Endothelial cell of umbilical vein (primary cell): ENCODE data around the gene TF. TPM values are rescaled to one million over a fixed set of nuclear protein-coding genes. Genes with fewer than 3 reads are reported as not detected.

ENCODE experiments used
- BruUV-seq: library from RNA; stranded (reverse); fragments of 400-500 nt; replicated peaks from 2 replicates; lab custom pipeline; 2021; lab: Mats Ljungman, UMichigan
- CTCF ChIA-PET: fragments of 300-600, 350-600 bp; sonication (Branson Sonifier 250); formaldehyde crosslinking; loops from one replicate; lab custom pipeline; 2021; ENCODE audit warnings: antibody characterized with exemption, inconsistent platforms; lab: Charles Lee
- POLR2A ChIA-PET: fragments of 300-600, 350-600 bp; sonication (Branson Sonifier 250); formaldehyde crosslinking; loops from one replicate; lab custom pipeline; 2021; ENCODE audit warnings: antibody characterized with exemption, inconsistent platforms; lab: Charles Lee
- DNase-seq: peaks from one replicate; pipeline ENCODE4 v3.0.0-alpha.2; 2011; ENCODE audit warnings: low read depth, low spot score
- FAIRE-seq: peaks from 2 replicates; lab custom pipeline; 2011; peaks lifted over from hg19 to GRCh38; lab: Jason Lieb, UNC
- H2AFZ ChIP-seq: 2 replicates; pipeline ENCODE4 v1.6.0; 2012; ENCODE audit warnings: low read depth, low read length, control low read depth, inconsistent platforms
- H3K27ac ChIP-seq: 2 replicates; pipeline ENCODE4 v1.5.1; 2011; ENCODE audit warnings: low read depth, mild to moderate bottlenecking, control low read depth, low read length, moderate library complexity; ENCODE audit not compliant: insufficient read depth
- H3K27me3 ChIP-seq, 2 experiments: 2 replicates each; pipeline versions ENCODE4 v1.6.0 to v1.6.1; 2011; ENCODE audit warnings: low read length in 2 of 2, mixed read lengths in 1 of 2; ENCODE audit not compliant: control insufficient read depth in 2 of 2, insufficient read depth in 2 of 2
- H3K36me3 ChIP-seq, 2 experiments: 2 replicates in 1 of 2; 3 replicates in 1 of 2; pipeline ENCODE4 v1.5.1; 2011; ENCODE audit warnings: low read length in 2 of 2, mild to moderate bottlenecking in 1 of 2, moderate library complexity in 1 of 2; ENCODE audit not compliant: control insufficient read depth in 2 of 2, insufficient read depth in 2 of 2; ENCODE audit errors: extremely low read depth in 1 of 2
- H3K4me1 ChIP-seq: 3 replicates; pipeline ENCODE4 v1.5.1; 2011; ENCODE audit warnings: mild to moderate bottlenecking, low read length; ENCODE audit not compliant: control insufficient read depth, insufficient read depth; ENCODE audit errors: extremely low read depth
- H3K4me2 ChIP-seq: 2 replicates; pipeline ENCODE4 v1.6.1; 2011; ENCODE audit warnings: low read length, control low read depth, mixed read lengths; ENCODE audit not compliant: insufficient read depth
- H3K4me3 ChIP-seq, 3 experiments: fragments of 200-600 bp in 1 of 3; sonication (generic), shearing (Covaris generic) in 1 of 3; replicated peaks in 1 of 3; 2 replicates each; pipeline ENCODE4 v1.5.1; 2011 to 2016; ENCODE audit warnings: control low read depth in 3 of 3, low read length in 3 of 3, mild to moderate bottlenecking in 2 of 3, inconsistent platforms in 1 of 3, low read depth in 1 of 3, moderate library complexity in 1 of 3; ENCODE audit not compliant: insufficient read depth in 1 of 3
- H3K79me2 ChIP-seq: 2 replicates; pipeline ENCODE4 v1.6.0; 2012; ENCODE audit warnings: low read length, inconsistent platforms; ENCODE audit not compliant: control insufficient read depth, insufficient read depth
- H3K9ac ChIP-seq: replicated peaks from 2 replicates; pipeline ENCODE3; 2011; ENCODE audit warnings: low read length, control low read depth; ENCODE audit not compliant: insufficient read depth; ENCODE audit errors: extremely low read depth
- H3K9me1 ChIP-seq: replicated peaks from 3 replicates; pipeline ENCODE4 v1.6.0; 2011; ENCODE audit warnings: mild to moderate bottlenecking, low read length; ENCODE audit not compliant: control insufficient read depth, insufficient read depth; ENCODE audit errors: extremely low read depth
- H3K9me3 ChIP-seq: replicated peaks from 2 replicates; pipeline ENCODE4 v1.5.1; 2012; ENCODE audit warnings: low read length, inconsistent platforms; ENCODE audit not compliant: control insufficient read depth, insufficient read depth
- H4K20me1 ChIP-seq: replicated peaks from 2 replicates; pipeline ENCODE3; 2011; ENCODE audit warnings: mild to moderate bottlenecking, low read length; ENCODE audit not compliant: control insufficient read depth, insufficient read depth; ENCODE audit errors: extremely low read depth
- EZH2 ChIP-seq: IDR thresholded peaks from 2 replicates; pipeline ENCODE4 v1.6.1; 2012; ENCODE audit warnings: borderline replicate concordance, low read depth, mild to moderate bottlenecking, moderate library complexity, low read length, inconsistent platforms; ENCODE audit not compliant: severe bottlenecking
- FOS ChIP-seq: IDR thresholded peaks from 2 replicates; pipeline ENCODE4 v1.6.1; 2011; ENCODE audit warnings: mild to moderate bottlenecking, low read length, moderate library complexity, borderline replicate concordance; ENCODE audit not compliant: insufficient read depth
- GATA2 ChIP-seq: IDR thresholded peaks from 2 replicates; pipeline ENCODE4 v1.7.0; 2011; ENCODE audit warnings: low read depth, mild to moderate bottlenecking, moderate library complexity, mixed read lengths, low read length; ENCODE audit not compliant: insufficient read length, insufficient read depth
- JUN ChIP-seq: IDR thresholded peaks from 2 replicates; pipeline ENCODE4 v1.6.1; 2011; ENCODE audit warnings: borderline replicate concordance, low read depth; ENCODE audit not compliant: insufficient read length, insufficient read depth
- MYC ChIP-seq: IDR thresholded peaks from one replicate; pipeline ENCODE4 v1.6.1; 2011; ENCODE audit warnings: mild to moderate bottlenecking, low read depth, low read length
- POLR2A ChIP-seq: IDR thresholded peaks from 2 replicates; pipeline ENCODE4 v1.6.1; 2012; ENCODE audit warnings: low read depth, mild to moderate bottlenecking, control low read depth, low read length
- POLR2AphosphoS5 ChIP-seq: IDR thresholded peaks from 2 replicates; pipeline ENCODE4 v1.6.1; 2012; ENCODE audit warnings: low read depth, mild to moderate bottlenecking, control low read depth, low read length, moderate library complexity; ENCODE audit not compliant: insufficient read depth
- dilution Hi-C: fragments of 300-500 bp; cut with MboI; formaldehyde crosslinking; loops from one replicate; pipeline ENCODE4 v1.15.0; 2019; ENCODE audit warnings: low sequenced_read_pairs; ENCODE audit not compliant: extremely low pct_ligation_motif_present
- intact Hi-C: fragments of 100-400 bp; cut with micrococcal nuclease; formaldehyde crosslinking; loops from one replicate; pipeline ENCODE4 v1.10.0; 2022
- polyA plus RNA-seq, 4 experiments: library from polyadenylated mRNA; depleted of rRNA in 3 of 4; stranded (reverse) in 3 of 4; unstranded in 1 of 4; fragments of >200 nt; gene quantifications; 2 replicates each; pipeline versions ENCODE4 v1.2.1 to v1.2.3, GENCODE V29; 2011 to 2012; ENCODE audit warnings: missing spikeins in 1 of 4
- total RNA-seq: library from RNA; stranded (reverse); gene quantifications from 2 replicates; pipeline ENCODE4 v1.2.3, GENCODE V29; 2021
- TF ChIP-seq, protein P1 (sequence below): IDR thresholded peaks from 2 replicates; pipeline ENCODE4 v1.6.1; 2011; ENCODE audit not compliant: insufficient read depth, insufficient read length

TF gene
- total and polyA plus RNA-seq, 2 donors (not counting 3 experiments of a cell fraction or from before 2014, with no cell fraction given) = 0.32 to 0.69 TPM

DNA sequence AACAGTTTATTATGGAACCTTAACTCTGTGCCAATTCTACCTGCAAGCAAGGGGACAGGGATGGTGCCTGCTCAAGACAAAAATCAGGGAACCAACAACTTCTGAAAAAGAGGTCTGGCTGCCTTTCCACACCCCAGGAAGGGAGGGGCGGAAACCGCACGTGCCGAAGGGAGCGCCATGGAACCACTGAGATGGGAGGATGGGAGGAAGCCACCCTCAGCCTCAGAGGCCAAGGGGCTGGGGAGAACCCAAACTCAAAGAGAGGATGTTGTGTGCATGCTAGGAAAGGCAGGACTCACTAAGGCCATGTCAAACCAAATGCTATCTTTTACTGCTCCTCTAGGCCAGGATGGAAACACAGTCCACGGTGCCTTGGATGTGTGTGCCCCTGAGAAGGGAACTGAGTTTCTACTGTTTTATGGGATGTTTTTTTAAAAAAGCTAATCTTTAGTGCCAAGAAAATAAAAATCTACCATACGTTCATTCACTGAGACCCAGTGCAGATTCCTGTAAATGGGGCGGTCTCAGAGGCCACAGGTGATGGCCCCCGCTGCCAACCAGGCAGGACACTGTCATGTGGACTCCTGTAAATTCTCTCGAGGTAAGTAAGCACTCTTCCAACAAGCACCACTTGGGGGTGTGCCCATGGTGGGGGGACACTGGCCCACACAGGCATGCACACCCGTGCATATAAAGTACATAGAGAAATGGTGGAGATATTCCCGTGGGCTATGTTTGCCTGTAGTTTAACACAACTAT, 80.0 kb downstream of the TF start:
- Histone ChIP-seq H3K9me3 (no peaks in the 10 kb centered on the region), H3K79me2 (no peaks in the 10 kb centered on the region), H3K27me3 (no peaks in the 10 kb centered on the region), H2AFZ (no peak overlapping the region), H3K9ac (no peak overlapping the region), H3K4me2 (no peak overlapping the region), H4K20me1 (no peaks in the 10 kb centered on the region), H3K4me1 (no peaks in the 10 kb centered on the region), H3K9me1 (no peaks in the 10 kb centered on the region), H3K4me3 (no peak overlapping the region), H3K27ac (no peak overlapping the region), H3K36me3 (peaks cover 0 to 7% of the 10 kb centered on the region in 2 experiments)
- no peak for TF ChIP-seq POLR2A
- TF ChIP-seq, protein P1, sequence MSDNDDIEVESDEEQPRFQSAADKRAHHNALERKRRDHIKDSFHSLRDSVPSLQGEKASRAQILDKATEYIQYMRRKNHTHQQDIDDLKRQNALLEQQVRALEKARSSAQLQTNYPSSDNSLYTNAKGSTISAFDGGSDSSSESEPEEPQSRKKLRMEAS = no peak
- TF ChIP-seq MYC = no peak
- TF ChIP-seq GATA2 = no peak
- no peak for TF ChIP-seq FOS
- FAIRE-seq (no peak), DNase-seq (no peak)
- intact Hi-C loops (no loop called here), dilution Hi-C loops (no loop called here)
- no TSS peak for BruUV-seq
- ChIA-PET POLR2A (interaction anchor here (0.6 kb wide), 1 partner anchor 390 kb away, joined by 3 read pairs; no protein-coding TSS in a partner anchor), CTCF (no interaction called here)

DNA sequence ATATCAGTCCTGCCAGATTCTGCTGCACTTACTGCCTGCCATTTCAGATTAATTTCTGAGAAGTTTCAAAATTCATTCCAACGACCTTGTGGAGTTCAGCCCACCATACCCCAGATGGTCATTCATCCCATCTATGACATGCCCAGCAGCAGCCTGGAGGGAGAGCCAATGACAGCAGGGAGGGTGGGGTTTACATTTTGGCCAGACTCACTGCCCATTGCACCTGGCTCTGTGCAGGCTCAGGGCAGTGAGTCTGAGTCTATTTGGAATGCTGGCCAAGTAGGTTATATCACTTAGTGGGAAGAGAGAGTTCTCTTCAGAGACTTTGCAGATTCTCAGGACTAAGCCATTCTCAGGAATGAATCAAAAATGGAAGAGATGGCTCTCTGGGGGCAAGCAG, 80.9 kb downstream of the TF start:
- dilution Hi-C loops = no loop called here
- CTCF ChIA-PET = interaction anchor here (1.5 kb wide), 1 partner anchor 385 kb away, joined by 5 read pairs; no protein-coding TSS in a partner anchor
- no peak for FAIRE-seq

More for the DNA sequence above, 80.9 kb downstream of the TF start:
- Histone ChIP-seq H3K27ac (no peak overlapping the region), H3K9me1 (no peaks in the 10 kb centered on the region), H3K4me2 (no peak overlapping the region), H4K20me1 (no peaks in the 10 kb centered on the region), H3K36me3 (peaks cover 0 to 3% of the 10 kb centered on the region in 2 experiments), H3K4me3 (no peak overlapping the region), H2AFZ (no peak overlapping the region), H3K4me1 (no peaks in the 10 kb centered on the region), H3K9ac (no peak overlapping the region), H3K79me2 (no peaks in the 10 kb centered on the region), H3K9me3 (no peaks in the 10 kb centered on the region), H3K27me3 (no peaks in the 10 kb centered on the region)
- no peak for DNase-seq
- POLR2A ChIA-PET = no interaction called here
- intact Hi-C loops = no loop called here
- BruUV-seq = no TSS peak
- TF ChIP-seq JUN (no peak), MYC (no peak), POLR2AphosphoS5 (no peak), GATA2 (no peak), EZH2 (no peak), POLR2A (no peak)
- TF ChIP-seq, protein P1 = no peak
